ENCODE data around the gene RHBG. TPM values are rescaled to one million over a fixed set of nuclear protein-coding genes. Genes with fewer than 3 reads are reported as not detected.

Gene RHBG
- polyA plus RNA-seq, 1 donor (not counting 4 experiments of a cell fraction or from before 2014, with no cell fraction given): not detected

GRCh38 chr1:156431366-156431765 is 62.4 kb downstream of the RHBG start:
- no peaks in the 10 kb centered on the region for H3K9me1 ChIP-seq (ENCODE audit: control insufficient read depth, extremely low read depth, insufficient read depth, low read length)
- H3K9me3 ChIP-seq (ENCODE audit: control insufficient read depth, low read depth, low read length): no peaks in the 10 kb centered on the region
- no peak overlapping the region for H3K27ac ChIP-seq (ENCODE audit: control insufficient read depth, insufficient read depth, low read length)
- no peaks in the 10 kb centered on the region for H3K79me2 ChIP-seq (ENCODE audit: control insufficient read depth, insufficient read depth, low read length)
- H3K36me3 ChIP-seq (ENCODE audit: control insufficient read depth in 2 of 2, extremely low read depth in 1 of 2, insufficient read depth in 2 of 2, low read length in 2 of 2): no peaks in the 10 kb centered on the region
- H3K4me1 ChIP-seq (ENCODE audit: control insufficient read depth, extremely low read depth, insufficient read depth, low read length): peaks cover 3% of the 10 kb centered on the region
- H3K9ac ChIP-seq (ENCODE audit: control insufficient read depth, extremely low read depth, insufficient read depth, low read length): no peak overlapping the region
- no peak for DNase-seq (ENCODE audit: low read depth, low spot score)
- dilution Hi-C loops (cut with MboI; ENCODE audit: extremely low pct_ligation_motif_present, low sequenced_read_pairs): no loop called here
- no peak for TF ChIP-seq CTCF (optimal IDR thresholded peaks at IDR 0.05 in 1 of 3, IDR thresholded peaks at IDR 0.05 in 1 of 3, conservative IDR thresholded peaks at IDR 0.05 in 1 of 3; ENCODE audit: extremely low read depth in 1 of 3, insufficient read depth in 2 of 3, low read length in 3 of 3)
- no peak for TF ChIP-seq EZH2 (IDR thresholded peaks at IDR 0.05; ENCODE audit: low read length)
- no peak overlapping the region for H3K4me3 ChIP-seq (ENCODE audit: control insufficient read depth in 2 of 3, extremely low read depth in 1 of 3, insufficient read depth in 2 of 3, low read depth in 1 of 3, low read length in 3 of 3)
- peaks cover 87% of the 10 kb centered on the region for H3K27me3 ChIP-seq (ENCODE audit: control insufficient read depth, extremely low read depth, insufficient read depth, low read length)
- no peak overlapping the region for H2AFZ ChIP-seq (ENCODE audit: control insufficient read depth, low read length)
- H4K20me1 ChIP-seq (ENCODE audit: control insufficient read depth, extremely low read depth, insufficient read depth, low read length): no peaks in the 10 kb centered on the region
- no peak for FAIRE-seq
- no peak overlapping the region for H3K4me2 ChIP-seq (ENCODE audit: control insufficient read depth, extremely low read depth, insufficient read depth, low read depth, low read length)

- no peak overlapping the region for H3K4me2 ChIP-seq (ENCODE audit: control insufficient read depth, extremely low read depth, insufficient read depth, low read depth, low read length)
- H2AFZ ChIP-seq (ENCODE audit: control insufficient read depth, low read length): no peak overlapping the region
- H3K4me3 ChIP-seq (ENCODE audit: control insufficient read depth in 2 of 3, extremely low read depth in 1 of 3, insufficient read depth in 2 of 3, low read depth in 1 of 3, low read length in 3 of 3): no peak overlapping the region
- H3K27me3 ChIP-seq (ENCODE audit: control insufficient read depth, extremely low read depth, insufficient read depth, low read length): peaks cover 87% of the 10 kb centered on the region
- H3K9ac ChIP-seq (ENCODE audit: control insufficient read depth, extremely low read depth, insufficient read depth, low read length): no peak overlapping the region
- H4K20me1 ChIP-seq (ENCODE audit: control insufficient read depth, extremely low read depth, insufficient read depth, low read length): no peaks in the 10 kb centered on the region
- no peaks in the 10 kb centered on the region for H3K9me1 ChIP-seq (ENCODE audit: control insufficient read depth, extremely low read depth, insufficient read depth, low read length)
- H3K27ac ChIP-seq (ENCODE audit: control insufficient read depth, insufficient read depth, low read length): no peak overlapping the region
- dilution Hi-C loops (cut with MboI; ENCODE audit: extremely low pct_ligation_motif_present, low sequenced_read_pairs): no loop called here
- no peaks in the 10 kb centered on the region for H3K36me3 ChIP-seq (ENCODE audit: control insufficient read depth in 2 of 2, extremely low read depth in 1 of 2, insufficient read depth in 2 of 2, low read length in 2 of 2)
- H3K79me2 ChIP-seq (ENCODE audit: control insufficient read depth, insufficient read depth, low read length): no peaks in the 10 kb centered on the region
- H3K4me1 ChIP-seq (ENCODE audit: control insufficient read depth, extremely low read depth, insufficient read depth, low read length): peaks cover 3% of the 10 kb centered on the region
- FAIRE-seq: no peak
- TF ChIP-seq EZH2 (IDR thresholded peaks at IDR 0.05; ENCODE audit: low read length): no peak
- TF ChIP-seq CTCF (optimal IDR thresholded peaks at IDR 0.05 in 1 of 3, IDR thresholded peaks at IDR 0.05 in 1 of 3, conservative IDR thresholded peaks at IDR 0.05 in 1 of 3; ENCODE audit: extremely low read depth in 1 of 3, insufficient read depth in 2 of 3, low read length in 3 of 3): no peak
- no peaks in the 10 kb centered on the region for H3K9me3 ChIP-seq (ENCODE audit: control insufficient read depth, low read depth, low read length)
- no peak for DNase-seq (ENCODE audit: low read depth, low spot score)
Measured at GRCh38 chr1:156431769-156432668, 63.0 kb downstream of the RHBG start.

Measured in keratinocyte (primary cell).